Lower lobe of right lung (tissue), 2 donors: ENCODE results near the gene HDAC4. TPM values are rescaled to one million over a fixed set of nuclear protein-coding genes. Genes with fewer than 3 reads are reported as not detected.

ENCODE experiments used
- ATAC-seq, 2 donors: fragments of 200-7000 bp; cut with Tn5 transposase; one replicate each; pipeline ENCODE4 v1.9.1; 2020 to 2022; ENCODE audit warnings: mild to moderate bottlenecking in 2 of 2, moderate library complexity in 2 of 2
- DNase-seq: peaks from one replicate; pipeline ENCODE4 v3.0.0-alpha.2; 2020
- H3K27ac ChIP-seq: fragments of 200-600 bp; one replicate; pipeline ENCODE4 v1.8.0; 2022
- H3K27me3 ChIP-seq: fragments of 200-600 bp; one replicate; pipeline ENCODE4 v1.8.0; 2022; ENCODE audit warnings: low read depth
- H3K36me3 ChIP-seq: fragments of 200-600 bp; one replicate; pipeline ENCODE4 v1.8.0; 2022; ENCODE audit warnings: mild to moderate bottlenecking
- H3K4me1 ChIP-seq: fragments of 200-600 bp; one replicate; pipeline ENCODE4 v1.8.0; 2022
- H3K4me3 ChIP-seq: fragments of 200-600 bp; one replicate; pipeline ENCODE4 v1.8.0; 2022; ENCODE audit warnings: mild to moderate bottlenecking
- H3K9me3 ChIP-seq: fragments of 200-600 bp; one replicate; pipeline ENCODE4 v1.8.0; 2022
- CTCF ChIP-seq: fragments of 200-600 bp; IDR thresholded peaks from one replicate; pipeline ENCODE4 v1.8.0; 2022; ENCODE audit warnings: antibody characterized with exemption, mild to moderate bottlenecking
- intact Hi-C: fragments of 100-400 bp; cut with DNase I; formaldehyde crosslinking; loops from one replicate; pipeline ENCODE4 v1.11.0; 2022
- total RNA-seq: library from RNA; stranded (reverse); fragmentation: NEBNext Ultra II Directional; extraction: Animal tissue kit (Norgen Biotek cat#: 25700); gene quantifications from one replicate; pipeline ENCODE4 v1.2.1, GENCODE V29; 2021
- donor health status: DM: no; HTN: yes; CAD: no; lungs with severe emphysema.

HDAC4 gene
- total RNA-seq, 1 donor from 2014 or later = 44.9 TPM

- no peak for ATAC-seq
- peaks cover 10% of the 10 kb centered on the region for H3K36me3 ChIP-seq
- H3K27ac ChIP-seq = no peak overlapping the region
- intact Hi-C loops = no loop called here
- no peak for DNase-seq
- no peaks in the 10 kb centered on the region for H3K27me3 ChIP-seq
- TF ChIP-seq CTCF = no peak
- peaks cover 15% of the 10 kb centered on the region for H3K4me1 ChIP-seq
- no peaks in the 10 kb centered on the region for H3K9me3 ChIP-seq
- H3K4me3 ChIP-seq = no peak overlapping the region
Measured at GRCh38 chr2:239202836-239203235, 198.0 kb downstream of the HDAC4 start.

GRCh38 chr2:239202343-239202742 lies 198.5 kb downstream of the HDAC4 start:
- TF ChIP-seq CTCF = no peak
- intact Hi-C loops = no loop called here
- ATAC-seq (no peak), DNase-seq (no peak)
- peaks cover 10% of the 10 kb centered on the region for H3K36me3 ChIP-seq
- H3K4me1 ChIP-seq = peaks cover 15% of the 10 kb centered on the region
- H3K4me3 ChIP-seq = no peak overlapping the region
- no peaks in the 10 kb centered on the region for H3K27me3 ChIP-seq
- H3K27ac ChIP-seq = no peak overlapping the region
- no peaks in the 10 kb centered on the region for H3K9me3 ChIP-seq

- H3K4me1 ChIP-seq = peaks cover 15% of the 10 kb centered on the region
- H3K9me3 ChIP-seq = no peaks in the 10 kb centered on the region
- ATAC-seq (no peak), DNase-seq (no peak)
- TF ChIP-seq CTCF = no peak
- intact Hi-C loops = no loop called here
- H3K27ac ChIP-seq = no peak overlapping the region
- H3K4me3 ChIP-seq = no peak overlapping the region
- H3K36me3 ChIP-seq = peaks cover 10% of the 10 kb centered on the region
- H3K27me3 ChIP-seq = no peaks in the 10 kb centered on the region
Measured at GRCh38 chr2:239201884-239202283, 198.9 kb downstream of the HDAC4 start.

GRCh38 chr2:239201531-239201876 lies 199.3 kb downstream of the HDAC4 start:
- Histone ChIP-seq H3K9me3 (no peaks in the 10 kb centered on the region), H3K4me3 (no peak overlapping the region), H3K36me3 (peaks cover 14% of the 10 kb centered on the region), H3K27me3 (no peaks in the 10 kb centered on the region), H3K27ac (no peak overlapping the region), H3K4me1 (peaks cover 15% of the 10 kb centered on the region)
- ATAC-seq (no peak), DNase-seq (no peak)
- intact Hi-C loops = no loop called here
- no peak for TF ChIP-seq CTCF

GRCh38 chr2:239200646-239201530 lies 199.9 kb downstream of the HDAC4 start:
- H3K36me3 ChIP-seq = peaks cover 18% of the 10 kb centered on the region
- H3K9me3 ChIP-seq = no peaks in the 10 kb centered on the region
- DNase-seq (no peak), ATAC-seq (no peak)
- intact Hi-C loops = no loop called here
- no peaks in the 10 kb centered on the region for H3K27me3 ChIP-seq
- no peak overlapping the region for H3K4me3 ChIP-seq
- TF ChIP-seq CTCF = no peak
- peaks cover 15% of the 10 kb centered on the region for H3K4me1 ChIP-seq
- H3K27ac ChIP-seq = no peak overlapping the region
